ENCODE measurements around the gene ITPR3. TPM values are rescaled to one million over a fixed set of nuclear protein-coding genes. Genes with fewer than 3 reads are reported as not detected.

Gene ITPR3
- total RNA-seq, 4 donors from 2014 or later = 11.8 to 25.0 (median 19.6) TPM

GRCh38 chr6:33652002-33652401 lies 30.9 kb downstream of the ITPR3 start:
- Histone ChIP-seq H3K27ac (no peak overlapping the region), H3K27me3 (peaks cover 26% of the 10 kb centered on the region), H3K4me1 (peaks cover 0 to 6% (median 0%) of the 10 kb centered on the region in 3 donors), H3K36me3 (peaks cover 0 to 7% of the 10 kb centered on the region in 2 donors), H3K9me3 (no peaks in the 10 kb centered on the region), H3K4me3 (no peak overlapping the region)
- 68 to 75% methylated on average over 3 to 5 of the region's 5 CpGs for WGBS, 2 donors (ENCODE audit: low coverage in 1 of 2)
- TF ChIP-seq POLR2AphosphoS5 (IDR thresholded peaks at IDR 0.05) (no peak), POLR2A (IDR thresholded peaks at IDR 0.05) (no peak), EP300 (IDR thresholded peaks at IDR 0.05) (no peak)
- TF ChIP-seq, protein P1, sequence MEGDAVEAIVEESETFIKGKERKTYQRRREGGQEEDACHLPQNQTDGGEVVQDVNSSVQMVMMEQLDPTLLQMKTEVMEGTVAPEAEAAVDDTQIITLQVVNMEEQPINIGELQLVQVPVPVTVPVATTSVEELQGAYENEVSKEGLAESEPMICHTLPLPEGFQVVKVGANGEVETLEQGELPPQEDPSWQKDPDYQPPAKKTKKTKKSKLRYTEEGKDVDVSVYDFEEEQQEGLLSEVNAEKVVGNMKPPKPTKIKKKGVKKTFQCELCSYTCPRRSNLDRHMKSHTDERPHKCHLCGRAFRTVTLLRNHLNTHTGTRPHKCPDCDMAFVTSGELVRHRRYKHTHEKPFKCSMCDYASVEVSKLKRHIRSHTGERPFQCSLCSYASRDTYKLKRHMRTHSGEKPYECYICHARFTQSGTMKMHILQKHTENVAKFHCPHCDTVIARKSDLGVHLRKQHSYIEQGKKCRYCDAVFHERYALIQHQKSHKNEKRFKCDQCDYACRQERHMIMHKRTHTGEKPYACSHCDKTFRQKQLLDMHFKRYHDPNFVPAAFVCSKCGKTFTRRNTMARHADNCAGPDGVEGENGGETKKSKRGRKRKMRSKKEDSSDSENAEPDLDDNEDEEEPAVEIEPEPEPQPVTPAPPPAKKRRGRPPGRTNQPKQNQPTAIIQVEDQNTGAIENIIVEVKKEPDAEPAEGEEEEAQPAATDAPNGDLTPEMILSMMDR (IDR thresholded peaks at IDR 0.05) = no peak
- ATAC-seq = no peak

GRCh38 chr6:33654831-33655554 lies 33.9 kb downstream of the ITPR3 start:
- Histone ChIP-seq H3K27ac (no peak overlapping the region), H3K9me3 (no peaks in the 10 kb centered on the region), H3K27me3 (peaks cover 47% of the 10 kb centered on the region), H3K4me3 (no peak overlapping the region), H3K36me3 (peaks cover 0 to 25% of the 10 kb centered on the region in 2 donors), H3K4me1 (peaks cover 0 to 6% (median 0%) of the 10 kb centered on the region in 3 donors)
- TF ChIP-seq, protein P1 (IDR thresholded peaks at IDR 0.05) = no peak
- TF ChIP-seq POLR2A (IDR thresholded peaks at IDR 0.05) (no peak), EP300 (IDR thresholded peaks at IDR 0.05) (no peak), POLR2AphosphoS5 (IDR thresholded peaks at IDR 0.05) (no peak)
- 45 to 60% methylated on average over 1 to 4 of the region's 5 CpGs for WGBS, 2 donors (ENCODE audit: low coverage in 1 of 2)
- no peak for ATAC-seq

- H3K4me1 ChIP-seq = peaks cover 0 to 6% (median 0%) of the 10 kb centered on the region in 3 donors
- no CpG with 5 or more reads among the region's 5 CpGs for WGBS, 2 donors (ENCODE audit: low coverage in 1 of 2)
- H3K9me3 ChIP-seq = no peaks in the 10 kb centered on the region
- H3K27ac ChIP-seq = no peak overlapping the region
- peaks cover 0 to 37% of the 10 kb centered on the region in 2 donors for H3K36me3 ChIP-seq
- no peak overlapping the region for H3K4me3 ChIP-seq
- H3K27me3 ChIP-seq = peaks cover 45% of the 10 kb centered on the region
- no peak for TF ChIP-seq POLR2AphosphoS5 (IDR thresholded peaks at IDR 0.05)
- no peak for TF ChIP-seq POLR2A (IDR thresholded peaks at IDR 0.05)
- TF ChIP-seq, protein P1 (IDR thresholded peaks at IDR 0.05) = no peak
- TF ChIP-seq EP300 (IDR thresholded peaks at IDR 0.05) = no peak
- no peak for ATAC-seq
Observed at GRCh38 chr6:33656844-33657243, 35.7 kb downstream of the ITPR3 start.

DNA sequence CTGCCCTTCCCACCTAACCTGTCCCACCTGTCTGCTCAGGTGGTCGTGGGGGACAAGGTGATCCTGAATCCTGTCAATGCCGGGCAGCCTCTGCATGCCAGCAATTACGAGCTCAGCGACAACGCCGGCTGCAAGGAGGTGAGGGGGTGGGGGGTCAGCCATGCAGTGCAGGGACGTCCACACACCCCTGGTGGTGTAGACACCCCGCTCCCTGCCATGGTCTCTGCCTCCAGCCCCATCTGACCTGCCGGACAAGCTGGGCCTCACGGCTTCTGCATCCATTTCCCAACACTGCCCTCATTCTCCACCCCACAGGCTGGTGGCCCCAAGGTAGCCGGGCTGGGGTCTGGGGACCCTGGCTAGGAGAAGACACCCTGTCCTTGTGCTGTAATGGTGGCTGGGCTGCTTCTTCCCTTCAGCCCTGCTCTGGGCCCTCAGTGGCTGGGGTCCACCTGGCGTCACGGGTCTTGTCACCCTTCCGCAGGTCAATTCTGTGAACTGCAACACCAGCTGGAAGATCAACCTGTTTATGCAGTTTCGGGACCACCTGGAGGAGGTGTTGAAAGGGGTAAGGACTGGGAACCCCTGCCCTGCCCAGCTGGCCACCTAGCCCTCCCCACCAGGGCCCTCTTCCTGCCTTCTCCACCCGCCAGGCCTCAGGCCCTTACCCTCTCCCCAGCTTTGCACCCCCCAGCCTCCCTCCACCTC lies 38.0 kb downstream of the ITPR3 start:
- Histone ChIP-seq H3K9me3 (no peaks in the 10 kb centered on the region), H3K4me3 (no peak overlapping the region), H3K27ac (no peak overlapping the region), H3K36me3 (peaks cover 0 to 55% of the 10 kb centered on the region in 2 donors), H3K27me3 (peaks cover 46% of the 10 kb centered on the region), H3K4me1 (peaks cover 0 to 6% (median 0%) of the 10 kb centered on the region in 3 donors)
- no peak for ATAC-seq
- 73 to 93% methylated on average over 2 to 3 of the region's 16 CpGs for WGBS, 2 donors (ENCODE audit: low coverage in 1 of 2)
- TF ChIP-seq, protein P1 (IDR thresholded peaks at IDR 0.05) = no peak
- TF ChIP-seq POLR2A (IDR thresholded peaks at IDR 0.05) = no peak
